ENCODE measurements around the gene USP40.

The USP40 gene

GRCh38 chr2:233604826-233605225 is 38.2 kb upstream of the USP40 start:
- no peak overlapping the region for H3K4me2 ChIP-seq (ENCODE audit: low read length)
- no peaks in the 10 kb centered on the region for H3K36me3 ChIP-seq (ENCODE audit: control insufficient read depth in 1 of 2, insufficient read depth in 2 of 2, low read length in 2 of 2)
- H4K91ac ChIP-seq (ENCODE audit: low read depth, low read length), result no peak overlapping the region
- H4K12ac ChIP-seq (ENCODE audit: low read depth, low read length), result no peak overlapping the region
- no peaks in the 10 kb centered on the region for H3K79me1 ChIP-seq (ENCODE audit: low read length)
- H3K4me3 ChIP-seq (ENCODE audit: low read depth, low read length), result no peak overlapping the region
- no peak overlapping the region for H2BK12ac ChIP-seq (ENCODE audit: low read length)
- no peak overlapping the region for H3K27ac ChIP-seq (ENCODE audit: low read depth, low read length)
- H3K27me3 ChIP-seq (ENCODE audit: insufficient read depth, low read length), result no peaks in the 10 kb centered on the region
- no peak overlapping the region for H4K8ac ChIP-seq (ENCODE audit: low read depth, low read length)
- H3K18ac ChIP-seq (ENCODE audit: low read length), result no peak overlapping the region
- H2AK5ac ChIP-seq (ENCODE audit: low read length), result no peak overlapping the region
- no peak overlapping the region for H3K4ac ChIP-seq (ENCODE audit: low read depth, low read length)
- no peaks in the 10 kb centered on the region for H3K4me1 ChIP-seq (ENCODE audit: control insufficient read depth in 1 of 2, insufficient read depth in 2 of 2, low read length in 2 of 2)
- no peak overlapping the region for H3K23ac ChIP-seq (ENCODE audit: low read length)
- DNase-seq, result no peak
- no peak overlapping the region for H3K14ac ChIP-seq (ENCODE audit: low read length)
- WGBS (ENCODE audit: extremely low coverage, insufficient coverage, insufficient read length), result no CpG with 5 or more reads among the region's 3 CpGs
- no peaks in the 10 kb centered on the region for H3K79me2 ChIP-seq (ENCODE audit: control insufficient read depth, insufficient read depth, low read length, poor library complexity)
- no peak overlapping the region for H2BK120ac ChIP-seq (ENCODE audit: insufficient read depth, low read length, poor library complexity)
- H2BK5ac ChIP-seq (ENCODE audit: low read depth, low read length, poor library complexity), result no peak overlapping the region
- no peak overlapping the region for H2AFZ ChIP-seq (ENCODE audit: insufficient read depth, low read length, poor library complexity)
- H3K9me3 ChIP-seq (ENCODE audit: insufficient read depth, low read depth, low read length), result peaks cover 6% of the 10 kb centered on the region
- H3K9ac ChIP-seq (ENCODE audit: low read length), result no peak overlapping the region

GRCh38 chr2:233603520-233603919 is 36.9 kb upstream of the USP40 start:
- Histone ChIP-seq H3K9me3 (ENCODE audit: insufficient read depth, low read depth, low read length) (peaks cover 6% of the 10 kb centered on the region), H3K27me3 (ENCODE audit: insufficient read depth, low read length) (no peaks in the 10 kb centered on the region), H3K4ac (ENCODE audit: low read depth, low read length) (no peak overlapping the region), H2AK5ac (ENCODE audit: low read length) (no peak overlapping the region), H3K4me3 (ENCODE audit: low read depth, low read length) (no peak overlapping the region), H2BK12ac (ENCODE audit: low read length) (no peak overlapping the region), H4K91ac (ENCODE audit: low read depth, low read length) (no peak overlapping the region), H2BK5ac (ENCODE audit: low read depth, low read length, poor library complexity) (no peak overlapping the region), H3K79me1 (ENCODE audit: low read length) (no peaks in the 10 kb centered on the region), H2AFZ (ENCODE audit: insufficient read depth, low read length, poor library complexity) (no peak overlapping the region), H3K4me1 (ENCODE audit: control insufficient read depth in 1 of 2, insufficient read depth in 2 of 2, low read length in 2 of 2) (no peaks in the 10 kb centered on the region), H3K79me2 (ENCODE audit: control insufficient read depth, insufficient read depth, low read length, poor library complexity) (no peaks in the 10 kb centered on the region), H3K9ac (ENCODE audit: low read length) (no peak overlapping the region), H2BK120ac (ENCODE audit: insufficient read depth, low read length, poor library complexity) (no peak overlapping the region), H3K14ac (ENCODE audit: low read length) (no peak overlapping the region), H3K23ac (ENCODE audit: low read length) (no peak overlapping the region), H4K8ac (ENCODE audit: low read depth, low read length) (no peak overlapping the region), H3K36me3 (ENCODE audit: control insufficient read depth in 1 of 2, insufficient read depth in 2 of 2, low read length in 2 of 2) (no peaks in the 10 kb centered on the region), H3K4me2 (ENCODE audit: low read length) (no peak overlapping the region), H4K12ac (ENCODE audit: low read depth, low read length) (no peak overlapping the region), H3K18ac (ENCODE audit: low read length) (no peak overlapping the region), H3K27ac (ENCODE audit: low read depth, low read length) (no peak overlapping the region)
- no peak for DNase-seq
- no CpG with 5 or more reads among the region's 4 CpGs for WGBS (ENCODE audit: extremely low coverage, insufficient coverage, insufficient read length)

GRCh38 chr2:233602076-233602475 is 35.5 kb upstream of the USP40 start:
- Histone ChIP-seq H3K23ac (ENCODE audit: low read length) (no peak overlapping the region), H3K27ac (ENCODE audit: low read depth, low read length) (no peak overlapping the region), H4K91ac (ENCODE audit: low read depth, low read length) (no peak overlapping the region), H4K12ac (ENCODE audit: low read depth, low read length) (no peak overlapping the region), H3K79me2 (ENCODE audit: control insufficient read depth, insufficient read depth, low read length, poor library complexity) (no peaks in the 10 kb centered on the region), H3K36me3 (ENCODE audit: control insufficient read depth in 1 of 2, insufficient read depth in 2 of 2, low read length in 2 of 2) (no peaks in the 10 kb centered on the region), H2AK5ac (ENCODE audit: low read length) (no peak overlapping the region), H2BK5ac (ENCODE audit: low read depth, low read length, poor library complexity) (no peak overlapping the region), H3K9me3 (ENCODE audit: insufficient read depth, low read depth, low read length) (peaks cover 6% of the 10 kb centered on the region), H3K18ac (ENCODE audit: low read length) (no peak overlapping the region), H3K4me2 (ENCODE audit: low read length) (no peak overlapping the region), H4K8ac (ENCODE audit: low read depth, low read length) (no peak overlapping the region), H3K4me1 (ENCODE audit: control insufficient read depth in 1 of 2, insufficient read depth in 2 of 2, low read length in 2 of 2) (no peaks in the 10 kb centered on the region), H3K9ac (ENCODE audit: low read length) (no peak overlapping the region), H3K27me3 (ENCODE audit: insufficient read depth, low read length) (no peaks in the 10 kb centered on the region), H3K4me3 (ENCODE audit: low read depth, low read length) (no peak overlapping the region), H2BK12ac (ENCODE audit: low read length) (no peak overlapping the region), H2BK120ac (ENCODE audit: insufficient read depth, low read length, poor library complexity) (no peak overlapping the region), H3K79me1 (ENCODE audit: low read length) (no peaks in the 10 kb centered on the region), H3K14ac (ENCODE audit: low read length) (no peak overlapping the region), H3K4ac (ENCODE audit: low read depth, low read length) (no peak overlapping the region), H2AFZ (ENCODE audit: insufficient read depth, low read length, poor library complexity) (no peak overlapping the region)
- no peak for DNase-seq
- no CpG with 5 or more reads among the region's 1 CpG for WGBS (ENCODE audit: extremely low coverage, insufficient coverage, insufficient read length)

GRCh38 chr2:233600386-233600785 is 33.8 kb upstream of the USP40 start:
- Histone ChIP-seq H4K8ac (ENCODE audit: low read depth, low read length) (no peak overlapping the region), H3K4ac (ENCODE audit: low read depth, low read length) (no peak overlapping the region), H3K9me3 (ENCODE audit: insufficient read depth, low read depth, low read length) (peaks cover 4% of the 10 kb centered on the region), H2AK5ac (ENCODE audit: low read length) (no peak overlapping the region), H3K36me3 (ENCODE audit: control insufficient read depth in 1 of 2, insufficient read depth in 2 of 2, low read length in 2 of 2) (no peaks in the 10 kb centered on the region), H3K27ac (ENCODE audit: low read depth, low read length) (no peak overlapping the region), H3K79me2 (ENCODE audit: control insufficient read depth, insufficient read depth, low read length, poor library complexity) (no peaks in the 10 kb centered on the region), H3K18ac (ENCODE audit: low read length) (no peak overlapping the region), H3K14ac (ENCODE audit: low read length) (no peak overlapping the region), H3K79me1 (ENCODE audit: low read length) (no peaks in the 10 kb centered on the region), H4K91ac (ENCODE audit: low read depth, low read length) (no peak overlapping the region), H3K4me2 (ENCODE audit: low read length) (no peak overlapping the region), H3K4me3 (ENCODE audit: low read depth, low read length) (no peak overlapping the region), H2AFZ (ENCODE audit: insufficient read depth, low read length, poor library complexity) (no peak overlapping the region), H2BK12ac (ENCODE audit: low read length) (no peak overlapping the region), H3K27me3 (ENCODE audit: insufficient read depth, low read length) (no peaks in the 10 kb centered on the region), H3K9ac (ENCODE audit: low read length) (no peak overlapping the region), H3K4me1 (ENCODE audit: control insufficient read depth in 1 of 2, insufficient read depth in 2 of 2, low read length in 2 of 2) (no peaks in the 10 kb centered on the region), H4K12ac (ENCODE audit: low read depth, low read length) (no peak overlapping the region), H2BK120ac (ENCODE audit: insufficient read depth, low read length, poor library complexity) (no peak overlapping the region), H3K23ac (ENCODE audit: low read length) (no peak overlapping the region), H2BK5ac (ENCODE audit: low read depth, low read length, poor library complexity) (no peak overlapping the region)
- no CpG with 5 or more reads among the region's 2 CpGs for WGBS (ENCODE audit: extremely low coverage, insufficient coverage, insufficient read length)
- DNase-seq, result no peak
